GM12801 (cell line): Measurements from ENCODE around the gene IL1RL1.

Experiments
- CTCF ChIP-seq: IDR thresholded peaks from one replicate; pipeline ENCODE4 v1.5.1; 2011; ENCODE audit warnings: control low read depth; ENCODE audit not compliant: insufficient read length; ENCODE audit errors: extremely low read depth

The IL1RL1 gene

GRCh38 chr2:102317715-102318114 lies 6.4 kb downstream of the IL1RL1 start:
- no peak for TF ChIP-seq CTCF

GRCh38 chr2:102318437-102318836 lies 7.1 kb downstream of the IL1RL1 start:
- no peak for TF ChIP-seq CTCF

- no peak for TF ChIP-seq CTCF
Measured at GRCh38 chr2:102321941-102322719, 10.8 kb downstream of the IL1RL1 start.

DNA sequence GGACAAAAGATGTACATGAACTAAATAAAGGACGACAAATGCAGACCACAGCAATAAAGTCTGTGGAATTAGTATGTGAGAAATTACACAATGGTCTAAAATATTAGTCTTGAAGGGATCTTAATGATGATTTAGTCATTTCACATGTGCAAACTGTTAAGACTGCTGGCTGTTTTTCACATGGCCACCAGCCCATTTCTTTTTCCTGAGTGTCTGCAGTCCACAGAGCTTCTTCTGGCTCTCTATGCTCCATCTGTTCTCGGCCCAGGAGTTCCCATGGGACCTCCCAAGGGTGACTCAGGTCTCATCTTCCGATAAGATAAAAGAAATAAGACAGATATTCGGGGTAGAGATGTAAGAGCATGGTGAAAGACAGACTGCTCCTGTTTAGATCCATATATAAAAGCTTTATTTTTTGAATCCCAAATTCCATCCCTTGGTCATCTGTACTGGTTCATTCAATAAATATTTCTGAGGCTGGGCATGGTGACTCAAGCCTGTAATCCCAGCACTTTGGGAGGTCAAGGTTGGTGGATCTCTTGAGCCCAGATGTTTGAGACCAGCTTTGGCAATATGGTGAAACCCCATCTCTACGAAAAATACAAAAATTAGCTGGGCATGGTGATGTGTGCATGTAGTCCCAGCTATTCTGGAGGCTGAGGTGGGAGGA lies 20.1 kb downstream of the IL1RL1 start:
- TF ChIP-seq CTCF: no peak

GRCh38 chr2:102334486-102334885 lies 23.1 kb downstream of the IL1RL1 start:
- no peak for TF ChIP-seq CTCF

DNA sequence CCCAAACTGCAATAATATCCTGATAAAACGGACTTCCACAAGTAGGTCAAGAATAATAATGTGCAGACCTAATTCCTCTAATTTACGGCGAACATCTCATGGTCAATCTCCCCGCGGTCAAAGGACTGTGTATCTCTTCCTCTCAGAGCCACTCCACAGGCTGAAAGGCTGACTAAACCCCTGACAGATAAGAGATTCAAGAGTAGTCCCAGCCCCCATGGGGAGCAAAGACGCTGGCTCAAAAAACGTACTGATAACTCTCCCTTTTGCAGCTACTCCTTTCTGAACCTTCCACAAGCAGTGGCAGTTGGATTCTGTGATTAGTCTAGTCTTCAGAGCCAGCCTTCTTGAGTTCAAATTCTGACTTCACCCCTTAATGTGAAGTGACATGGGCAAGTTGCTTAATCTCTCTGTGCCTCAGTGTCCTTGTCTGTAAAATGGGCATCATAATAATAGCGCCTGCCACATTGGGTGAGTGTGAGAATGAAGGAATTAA lies 24.6 kb downstream of the IL1RL1 start:
- no peak for TF ChIP-seq CTCF

DNA sequence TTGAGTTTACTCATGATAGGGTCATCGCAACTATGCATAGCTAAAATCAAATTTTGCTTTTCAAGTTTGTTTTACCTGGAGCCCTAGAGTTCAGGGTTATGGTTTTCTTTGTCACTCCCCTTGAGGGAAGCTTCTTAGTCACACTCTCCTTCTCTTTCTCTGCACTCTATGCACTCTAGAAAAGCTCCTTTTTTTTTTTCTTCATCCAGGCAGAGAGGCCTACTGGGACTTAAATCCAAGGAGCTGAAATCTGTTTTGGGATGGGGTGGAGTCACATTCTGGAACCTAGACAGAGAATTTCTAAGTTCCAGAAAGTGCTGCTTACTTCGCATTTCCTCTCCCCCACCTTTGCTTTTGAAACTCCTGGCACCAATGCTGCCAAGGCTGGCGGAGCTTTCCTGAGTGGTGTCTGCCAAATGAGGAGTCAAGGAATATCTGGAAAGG lies 25.2 kb downstream of the IL1RL1 start:
- TF ChIP-seq CTCF: no peak
